Measurements from ENCODE around the gene SRXN1. TPM values are rescaled to one million over a fixed set of nuclear protein-coding genes. Genes with fewer than 3 reads are reported as not detected.

The SRXN1 gene
- total RNA-seq, 1 experiment from 2014 or later, result 81.3 TPM

DNA sequence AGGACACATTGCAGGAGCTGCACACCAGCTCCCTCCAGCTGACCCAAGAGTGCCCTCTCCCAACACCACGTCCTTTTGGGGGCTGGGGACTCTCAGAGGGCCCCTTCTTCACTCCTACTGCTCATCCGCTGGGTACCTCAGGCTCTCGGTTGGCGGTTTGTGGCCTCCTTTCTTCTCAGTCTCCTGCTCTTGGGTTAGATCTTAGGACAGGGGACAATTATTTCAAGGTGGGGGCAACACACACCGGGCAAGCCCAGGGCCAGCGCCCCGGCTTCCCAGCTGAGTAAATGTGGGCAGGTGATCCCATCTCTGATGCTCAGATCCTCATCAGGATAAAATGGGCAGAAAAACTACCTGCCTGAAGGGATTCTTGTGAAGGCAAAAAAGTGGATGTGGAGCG, 44.0 kb downstream of the SRXN1 start:
- no peak for DNase-seq (ENCODE audit: low read depth)

DNA sequence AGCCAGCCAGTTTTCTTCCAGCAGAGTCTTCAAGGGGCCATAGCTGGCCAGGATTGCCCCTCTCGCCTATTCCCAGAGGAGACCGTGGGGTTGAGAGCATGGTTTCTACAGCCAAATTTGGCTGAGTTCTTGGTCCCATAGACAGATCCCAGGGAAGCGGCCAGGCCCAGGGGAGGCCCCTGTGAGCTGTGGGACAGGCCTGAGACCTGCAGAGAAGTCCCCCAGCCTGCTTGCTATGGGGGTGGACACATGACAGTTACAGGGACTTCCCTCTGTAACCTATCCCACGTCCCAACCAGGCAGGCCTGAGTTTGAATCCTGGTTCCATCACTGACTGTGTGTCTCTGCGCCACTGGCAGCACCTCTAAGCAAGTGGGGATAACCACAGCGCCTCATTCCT, 45.5 kb downstream of the SRXN1 start:
- DNase-seq (ENCODE audit: low read depth), result no peak

DNA sequence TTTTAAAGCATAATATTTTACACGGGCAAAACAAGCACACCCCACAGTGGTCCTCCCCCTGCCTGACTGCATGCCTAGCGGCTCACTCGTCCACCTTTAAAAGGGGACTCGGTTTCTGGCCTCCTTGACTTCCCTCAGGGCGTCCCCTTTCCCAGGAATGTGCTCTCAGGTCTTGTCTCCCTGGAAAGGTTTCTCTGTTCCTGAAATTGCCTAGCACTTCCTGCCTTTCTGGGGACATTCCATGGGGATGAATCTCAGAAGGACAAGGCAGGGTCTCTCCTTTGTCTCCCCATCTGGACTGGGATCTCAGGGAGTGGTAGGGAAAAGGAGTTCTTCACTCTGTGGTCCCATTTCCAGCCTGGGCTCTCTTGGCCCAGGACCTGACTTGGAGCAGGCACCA, 47.8 kb downstream of the SRXN1 start:
- DNase-seq (ENCODE audit: low read depth), result no peak

DNA sequence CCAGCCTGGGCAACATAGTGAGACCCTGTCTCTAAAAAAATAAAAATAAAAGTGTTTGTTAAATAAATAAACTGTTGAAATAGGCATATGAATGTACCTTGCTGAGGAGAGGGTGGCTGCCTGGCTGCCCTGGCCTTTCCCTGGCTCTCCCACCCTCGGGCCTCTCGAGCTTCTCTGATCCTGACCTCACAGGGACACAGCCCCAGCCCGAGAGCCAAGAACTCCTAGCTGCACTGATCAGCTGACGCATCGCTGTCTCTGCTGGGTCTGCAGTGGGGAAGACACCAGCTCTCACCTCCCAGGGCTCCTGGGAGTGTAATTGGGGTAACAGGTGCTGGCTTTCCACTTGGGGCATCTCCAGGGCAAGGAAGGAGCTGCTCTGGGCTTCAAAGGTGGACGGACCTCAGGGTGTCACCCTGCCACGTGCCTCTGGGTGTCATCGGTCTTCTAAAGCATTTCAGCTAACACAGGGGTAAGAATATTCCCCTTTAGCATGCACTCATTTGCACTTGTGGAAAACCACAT, 49.8 kb downstream of the SRXN1 start:
- DNase-seq (ENCODE audit: low read depth), result no peak

DNA sequence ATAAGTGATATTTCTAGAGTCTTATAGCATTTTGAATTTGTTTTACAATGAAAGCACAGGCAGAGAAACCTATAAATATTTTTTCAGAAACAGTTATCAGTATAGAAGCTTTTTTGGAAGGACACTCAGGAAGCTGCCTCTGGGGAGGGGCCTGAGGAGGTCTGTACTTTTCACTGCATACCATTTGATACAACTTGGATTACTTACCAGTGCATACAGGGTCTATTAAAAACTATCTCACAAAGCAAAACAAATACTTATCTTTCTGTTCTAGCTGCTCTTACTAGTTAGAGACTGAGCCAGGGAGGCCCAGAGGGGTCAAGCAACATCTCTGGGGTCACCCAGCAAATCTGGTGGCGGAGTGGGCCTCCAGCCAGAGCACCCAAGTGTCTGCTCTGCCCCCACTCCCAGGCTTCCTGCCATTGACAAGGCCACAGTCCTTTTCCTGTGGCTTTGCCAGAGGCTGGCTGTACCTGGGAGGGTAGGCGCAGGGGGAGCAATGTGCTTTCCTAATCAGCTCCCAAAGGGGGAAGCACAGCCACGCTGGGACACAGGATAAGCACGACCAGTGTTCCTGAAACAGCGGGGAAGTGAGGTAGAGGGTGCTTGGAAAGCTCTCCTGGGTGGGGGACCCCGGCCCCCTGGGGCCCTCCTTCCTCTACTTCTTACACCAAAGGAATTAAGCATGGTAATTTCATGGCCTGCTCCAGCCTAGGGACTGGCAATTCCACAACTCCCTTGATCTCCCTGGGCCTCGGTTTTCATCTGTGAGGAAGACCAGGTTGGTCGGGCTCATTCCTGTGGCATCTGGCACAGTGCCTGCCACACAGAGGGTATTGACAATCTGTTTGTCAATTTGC, 50.7 kb downstream of the SRXN1 start:
- DNase-seq (ENCODE audit: low read depth), result no peak

DNA sequence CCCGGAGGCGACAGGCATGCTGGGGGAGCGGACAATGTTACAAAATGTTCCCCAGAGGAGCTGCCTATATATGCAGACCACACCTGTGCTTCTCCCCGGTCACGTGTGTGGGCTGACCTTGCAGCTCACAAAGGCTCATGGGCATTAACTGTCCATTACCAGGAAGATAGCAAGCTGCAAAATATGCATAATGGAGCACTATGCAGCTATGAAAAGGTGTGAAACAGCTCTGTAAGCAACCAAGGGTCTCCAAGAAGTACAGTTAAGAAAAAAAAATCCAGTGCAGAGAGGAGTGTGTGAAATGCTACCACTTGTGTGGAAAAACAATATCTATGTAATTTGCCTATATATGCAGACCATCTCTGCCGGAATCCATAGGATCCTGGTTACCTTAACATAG, 52.3 kb downstream of the SRXN1 start:
- no peak for DNase-seq (ENCODE audit: low read depth)

DNA sequence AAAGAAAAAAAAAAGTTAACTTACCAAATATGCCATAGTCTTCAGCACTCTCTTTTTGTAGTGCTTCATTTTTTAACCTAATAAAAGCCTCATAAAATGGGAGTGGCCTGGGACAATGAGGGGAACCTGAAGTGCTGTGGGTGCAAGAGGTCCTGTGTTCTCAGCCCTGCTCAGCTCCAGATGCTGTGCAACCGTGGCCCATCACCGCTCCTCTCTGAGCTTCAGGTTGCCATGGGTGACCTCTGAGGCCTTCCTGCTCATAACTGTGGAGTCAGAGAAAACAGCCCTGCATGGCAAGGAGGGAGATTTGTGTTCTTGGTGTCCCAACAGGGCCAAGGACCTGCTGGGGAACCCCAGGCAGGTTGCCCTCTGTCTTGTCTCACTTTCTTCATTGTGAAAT, 52.9 kb downstream of the SRXN1 start:
- DNase-seq (ENCODE audit: low read depth), result no peak

DNA sequence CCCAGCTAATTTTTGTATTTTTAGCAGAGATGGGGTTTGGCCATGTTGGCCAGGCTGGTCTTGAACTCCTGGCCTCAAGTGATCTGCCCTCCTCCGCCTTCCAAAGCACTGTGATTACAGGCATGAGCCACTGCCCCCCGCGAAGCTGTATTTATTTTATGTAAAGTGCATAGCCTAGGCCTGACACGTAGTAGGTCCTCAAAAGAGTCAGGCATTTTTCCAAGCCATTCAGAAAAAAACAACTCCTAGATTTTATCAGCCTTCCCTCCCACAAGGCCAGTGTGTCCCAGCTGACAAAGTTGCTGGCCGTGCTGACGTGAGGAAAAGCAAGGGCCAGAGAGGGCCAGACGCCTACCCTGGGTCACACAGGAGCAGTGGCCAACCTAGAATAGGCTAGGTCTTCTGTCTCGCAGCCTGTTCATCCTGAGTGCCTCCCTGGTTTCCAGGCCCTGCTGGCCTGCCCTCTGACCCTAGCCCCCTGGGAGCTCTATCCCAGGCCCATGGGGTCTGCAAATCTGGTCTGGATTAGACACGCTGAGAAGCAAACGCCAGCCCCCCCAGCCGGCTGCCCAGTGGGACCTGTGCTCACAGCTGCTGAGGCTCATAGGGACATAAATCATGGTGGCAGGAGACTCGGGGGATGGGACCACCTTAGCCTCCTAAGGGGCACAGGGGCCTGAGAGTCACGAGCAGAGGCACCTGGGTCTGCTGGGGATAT, 54.7 kb downstream of the SRXN1 start:
- DNase-seq (ENCODE audit: low read depth), result no peak

GRCh38 chr20:597560-597959, 55.4 kb downstream of the SRXN1 start:
- no peak for DNase-seq (ENCODE audit: low read depth)

Other genes starting within 250 kb of the SRXN1 start
- gene RBCK1, start 244.9 kb downstream of the SRXN1 start, total RNA-seq (2014; rRNA removed; shearing (Covaris generic)), result 105 and 122 TPM in 2 replicates
- 20.4 and 25.2 TPM in 2 replicates for gene TBC1D20, start 190.7 kb downstream of the SRXN1 start, total RNA-seq (2014; rRNA removed; shearing (Covaris generic))
- 149 and 187 TPM in 2 replicates for gene CSNK2A1, start 109.4 kb downstream of the SRXN1 start, total RNA-seq (2014; rRNA removed; shearing (Covaris generic))
- gene TCF15, start 42.9 kb downstream of the SRXN1 start, total RNA-seq (2014; rRNA removed; shearing (Covaris generic)), result not detected in 2 replicates
- not detected in 2 replicates for gene SCRT2, start 22.6 kb upstream of the SRXN1 start, total RNA-seq (2014; rRNA removed; shearing (Covaris generic))
- 0.11 TPM in 1 of 2 replicates, not detected in the other for gene SLC52A3, start 115.3 kb upstream of the SRXN1 start, total RNA-seq (2014; rRNA removed; shearing (Covaris generic))
- gene FAM110A, start 180.5 kb upstream of the SRXN1 start, total RNA-seq (2014; rRNA removed; shearing (Covaris generic)), result 5.8 and 6.4 TPM in 2 replicates